ENCODE measurements around the gene TSPAN18.

TSPAN18 gene

DNA sequence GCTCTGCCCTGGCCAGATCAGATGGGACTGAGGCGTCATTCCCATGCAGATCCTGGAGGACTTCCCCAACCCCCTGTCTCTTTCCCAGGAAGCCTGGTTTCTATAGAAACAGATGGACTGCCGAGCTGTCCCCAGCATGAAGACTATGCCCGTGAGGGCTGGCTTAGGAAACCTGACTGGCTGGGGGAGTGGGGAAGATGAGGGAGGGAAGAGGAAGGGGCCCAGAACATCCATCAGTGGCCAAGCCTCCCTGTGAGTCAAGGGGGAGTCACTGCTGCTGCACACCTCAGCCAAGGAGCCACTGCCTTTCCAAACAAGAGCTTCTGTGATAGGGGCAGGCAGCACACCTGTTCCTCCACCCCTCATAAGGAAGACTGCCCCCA is 218.1 kb downstream of the TSPAN18 start:
- TF ChIP-seq POLR2A (IDR thresholded peaks at IDR 0.05; ENCODE audit: low read length) (no peak), GATA1 (IDR thresholded peaks at IDR 0.05; ENCODE audit: low read depth, low read length) (no peak)
- no peak for DNase-seq

DNA sequence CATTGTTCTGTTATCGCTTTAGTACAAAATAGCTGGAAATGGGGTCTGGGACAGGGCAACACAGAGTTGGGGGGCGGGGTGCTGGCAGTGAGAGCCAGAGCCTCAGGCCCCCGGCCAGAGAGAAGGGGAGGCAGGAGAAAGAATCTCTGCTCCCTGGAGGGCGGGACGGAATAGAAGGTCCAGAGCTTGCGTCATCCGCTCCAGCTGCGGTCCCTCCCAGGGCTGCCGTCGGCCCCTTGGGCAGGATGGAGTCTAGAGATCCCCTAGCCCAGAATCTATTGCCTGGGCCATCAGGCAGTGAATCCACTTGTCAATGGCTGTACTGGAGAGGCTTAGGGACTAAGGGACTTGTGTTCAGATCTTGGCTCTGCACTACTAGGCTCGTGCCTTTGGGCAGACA is 218.9 kb downstream of the TSPAN18 start:
- no peak for TF ChIP-seq POLR2A (IDR thresholded peaks at IDR 0.05; ENCODE audit: low read length)
- TF ChIP-seq GATA1 (IDR thresholded peaks at IDR 0.05; ENCODE audit: low read depth, low read length) = no peak
- DNase-seq = no peak

DNA sequence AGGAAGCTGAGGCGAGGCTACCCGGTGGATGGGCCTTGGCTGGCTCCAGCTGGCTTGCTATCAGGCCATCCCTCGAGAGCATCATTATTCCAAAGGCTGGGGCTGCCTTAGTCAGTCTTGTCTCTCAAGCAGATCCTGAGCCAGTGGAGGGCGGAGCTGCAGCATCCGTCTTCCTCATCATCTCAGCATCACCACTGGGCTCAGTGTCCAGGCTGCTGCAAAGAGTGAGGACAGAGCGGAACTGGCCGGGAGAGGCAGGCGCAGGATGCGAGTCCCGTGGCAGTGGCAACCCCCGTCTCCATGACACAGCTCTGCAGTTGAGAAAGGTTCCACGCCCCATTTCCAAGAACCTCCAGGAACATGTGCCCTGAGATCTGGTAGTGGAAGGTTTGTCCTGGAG is 219.5 kb downstream of the TSPAN18 start:
- TF ChIP-seq POLR2A (IDR thresholded peaks at IDR 0.05; ENCODE audit: low read length) = no peak
- TF ChIP-seq GATA1 (IDR thresholded peaks at IDR 0.05; ENCODE audit: low read depth, low read length) = no peak
- no peak for DNase-seq

DNA sequence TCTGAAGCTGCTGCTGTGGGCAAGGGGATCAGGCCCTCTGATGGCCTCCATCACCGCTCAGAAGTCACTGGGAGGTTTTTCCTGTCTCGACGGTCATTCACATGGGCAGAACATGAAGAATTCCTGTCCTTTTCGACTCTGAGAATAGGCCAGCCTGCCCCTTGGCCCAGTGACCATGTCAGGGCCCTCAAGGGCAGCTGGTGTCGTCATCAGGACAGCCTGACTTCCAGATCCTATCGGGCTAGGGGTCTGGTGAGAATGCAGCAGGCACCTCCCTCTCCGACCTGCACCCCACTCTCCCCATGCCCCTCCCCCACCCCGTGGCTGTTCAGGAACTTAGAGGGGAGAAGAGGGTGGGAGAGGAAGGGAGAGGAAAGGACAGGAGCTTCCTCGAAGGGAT is 220.4 kb downstream of the TSPAN18 start:
- no peak for DNase-seq
- TF ChIP-seq GATA1 (IDR thresholded peaks at IDR 0.05; ENCODE audit: low read depth, low read length) (no peak), POLR2A (IDR thresholded peaks at IDR 0.05; ENCODE audit: low read length) (no peak)

DNA sequence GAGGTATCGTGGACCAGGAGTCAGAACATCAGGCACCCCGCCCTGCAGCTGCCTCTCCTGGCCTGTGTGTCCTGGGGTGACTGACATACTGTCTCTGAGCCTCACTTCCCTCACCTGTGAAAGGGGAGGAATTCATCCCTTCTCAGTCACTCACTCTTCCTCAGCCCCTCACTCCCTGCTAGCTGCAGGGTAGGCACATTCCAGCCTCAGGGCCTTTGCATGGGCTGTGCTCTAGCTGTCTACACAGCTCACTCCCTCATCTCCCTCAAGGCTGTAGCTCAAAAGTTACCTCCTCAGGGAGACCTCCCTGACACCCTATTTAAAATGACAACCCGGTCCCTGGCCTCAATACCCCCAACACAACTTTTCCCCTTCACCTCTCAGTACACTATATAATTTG is 221.4 kb downstream of the TSPAN18 start:
- no peak for DNase-seq
- TF ChIP-seq GATA1 (IDR thresholded peaks at IDR 0.05; ENCODE audit: low read depth, low read length) (no peak), POLR2A (IDR thresholded peaks at IDR 0.05; ENCODE audit: low read length) (no peak)

DNA sequence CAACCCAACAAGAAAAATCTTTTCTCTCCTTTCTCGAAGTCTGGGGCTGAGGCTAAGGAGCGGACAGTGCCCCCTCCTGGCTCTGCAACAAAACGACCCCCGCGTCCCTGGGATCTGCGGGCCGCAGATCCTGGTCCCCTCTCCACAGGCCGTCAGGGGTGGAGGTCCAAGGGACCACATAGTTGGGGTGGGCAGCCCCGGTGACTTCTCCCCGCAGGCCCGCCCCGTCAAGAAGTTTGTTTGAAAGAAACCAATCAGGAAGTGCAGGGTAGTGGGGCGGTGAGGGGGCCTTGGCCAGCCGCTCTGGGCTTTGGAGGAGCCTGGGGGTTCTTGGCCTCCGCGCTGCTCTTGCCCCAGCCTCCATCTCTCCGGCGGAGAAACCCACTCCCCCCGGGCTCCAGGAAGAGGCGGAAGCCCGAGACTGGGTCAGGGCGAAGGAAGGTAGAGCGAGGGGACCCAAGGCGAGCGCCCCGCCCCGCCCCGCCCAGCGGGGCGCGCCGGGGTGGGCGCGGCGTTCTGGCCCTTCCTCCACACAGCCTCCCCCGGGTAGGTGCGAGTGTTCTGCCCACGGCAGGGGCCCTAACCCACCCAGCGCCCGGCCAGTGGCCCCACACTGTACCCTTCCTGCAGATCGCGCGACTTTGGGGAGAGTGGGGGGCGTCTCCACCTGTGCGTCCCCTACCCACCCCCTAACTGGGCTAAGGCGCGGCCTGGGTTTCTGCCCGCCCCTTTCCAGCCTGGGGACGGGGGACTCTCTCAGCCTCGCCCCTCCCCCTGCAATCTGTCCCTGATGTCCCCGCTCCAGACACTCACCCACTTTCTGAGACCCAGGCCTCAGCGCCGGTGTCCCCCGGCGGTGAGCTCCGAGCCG is 222.6 kb downstream of the TSPAN18 start:
- no peak for TF ChIP-seq GATA1 (IDR thresholded peaks at IDR 0.05; ENCODE audit: low read depth, low read length)
- no peak for DNase-seq

DNA sequence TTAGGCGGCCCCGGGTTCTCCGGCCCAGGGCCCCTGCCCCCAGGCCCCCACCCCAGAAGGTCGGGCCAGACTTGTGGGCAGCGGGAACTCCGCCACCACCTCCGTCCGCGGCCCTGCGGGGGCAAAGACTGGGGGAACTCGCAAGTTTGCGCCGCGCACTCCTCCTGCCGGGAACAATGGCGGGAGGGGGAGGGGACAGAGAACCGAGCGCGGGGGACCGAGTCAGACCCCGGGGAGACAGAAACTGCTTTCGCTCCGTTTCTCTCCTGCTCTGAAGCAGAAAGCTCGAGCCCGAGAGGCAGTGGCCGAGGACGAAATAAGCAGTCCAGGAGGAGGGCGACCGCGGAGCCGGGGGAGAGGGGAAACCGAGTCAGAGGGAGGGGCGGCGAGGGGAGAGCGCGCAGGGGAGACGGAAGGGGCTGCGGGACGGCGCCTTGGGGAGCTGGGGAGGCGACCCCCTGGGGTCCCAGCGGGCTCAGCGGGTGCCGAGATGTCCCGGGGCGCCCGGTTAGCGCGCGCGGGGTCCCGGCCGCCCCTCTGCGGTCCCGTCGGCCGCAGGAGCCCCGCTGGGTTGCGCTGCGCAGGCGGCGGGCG is 223.4 kb downstream of the TSPAN18 start:
- TF ChIP-seq POLR2A (IDR thresholded peaks at IDR 0.05; ENCODE audit: low read length) (no peak), GATA1 (IDR thresholded peaks at IDR 0.05; ENCODE audit: low read depth, low read length) (no peak)
- no peak for DNase-seq

DNA sequence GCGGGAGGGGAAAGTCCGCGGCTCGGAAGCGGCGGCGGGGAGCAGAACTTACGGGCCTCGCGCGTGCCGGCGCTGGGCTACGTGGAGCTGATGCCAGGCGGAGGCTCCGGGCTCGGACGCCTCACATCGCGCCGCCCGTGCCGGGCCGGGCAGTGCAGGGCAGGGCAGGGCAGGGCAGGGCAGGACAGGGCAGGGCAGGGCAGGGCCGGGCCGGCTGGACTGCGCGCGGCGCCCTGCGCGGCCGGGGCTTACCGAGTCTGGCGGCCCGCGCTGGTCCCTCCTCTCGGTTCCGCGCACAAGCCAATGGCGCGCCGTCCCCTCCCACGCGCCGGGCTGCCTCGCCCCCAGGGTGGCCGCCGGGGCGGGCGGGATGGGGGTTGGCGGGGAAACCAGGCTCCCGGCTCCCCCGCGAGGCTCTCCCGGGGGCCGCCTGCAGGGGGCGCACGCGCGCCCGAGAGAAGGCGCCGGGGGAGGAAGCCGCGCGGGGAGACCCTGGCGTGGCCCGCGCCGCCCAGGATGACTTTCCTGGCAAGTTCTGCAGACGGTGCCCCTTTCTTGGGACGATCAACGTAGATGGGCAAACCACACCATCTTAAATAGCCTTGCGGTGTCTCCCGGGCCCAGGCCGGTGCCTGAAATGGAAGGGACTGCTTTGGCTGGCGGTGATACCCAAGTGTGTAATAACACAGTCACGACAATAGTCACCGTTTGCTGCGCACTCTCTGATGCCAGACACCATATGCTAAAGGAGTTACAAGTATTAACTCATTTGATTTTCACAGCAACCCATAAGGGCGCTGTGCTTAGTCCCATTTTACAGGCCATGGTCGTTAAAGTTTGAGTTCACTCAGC is 224.1 kb downstream of the TSPAN18 start, which contains the start of gene TP53I11:
Gene TP53I11 (minus strand): TSS at position 259 of the 852 bp plus-strand sequence. CDS start 12,548 bp downstream, outside the sequence.
- TF ChIP-seq GATA1 (IDR thresholded peaks at IDR 0.05; ENCODE audit: low read depth, low read length) (no peak), POLR2A (IDR thresholded peaks at IDR 0.05; ENCODE audit: low read length) (no peak)
- peak in 1 of 2 experiments; percentile 24 for DNase-seq

DNA sequence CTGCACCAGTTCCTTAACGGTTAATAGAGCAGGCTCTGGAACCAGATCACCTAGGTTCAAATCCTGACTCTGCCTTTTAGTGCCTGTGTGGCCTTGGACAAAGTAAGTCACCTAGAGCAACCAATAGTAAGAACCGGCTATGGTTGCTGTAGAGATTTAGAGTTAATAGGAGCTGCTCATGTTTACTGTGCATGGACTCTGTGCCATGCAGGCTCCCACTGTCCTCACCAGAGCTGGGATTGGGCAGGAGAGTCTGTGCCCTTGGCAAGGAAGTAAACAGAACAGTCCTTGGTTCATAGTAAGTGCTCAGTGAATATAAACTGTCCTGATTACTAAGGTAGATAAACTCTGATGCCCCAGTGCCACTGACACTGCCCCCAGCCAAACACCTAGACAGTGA is 225.3 kb downstream of the TSPAN18 start:
- TF ChIP-seq POLR2A (IDR thresholded peaks at IDR 0.05; ENCODE audit: low read length) = no peak
- no peak for TF ChIP-seq GATA1 (IDR thresholded peaks at IDR 0.05; ENCODE audit: low read depth, low read length)

DNA sequence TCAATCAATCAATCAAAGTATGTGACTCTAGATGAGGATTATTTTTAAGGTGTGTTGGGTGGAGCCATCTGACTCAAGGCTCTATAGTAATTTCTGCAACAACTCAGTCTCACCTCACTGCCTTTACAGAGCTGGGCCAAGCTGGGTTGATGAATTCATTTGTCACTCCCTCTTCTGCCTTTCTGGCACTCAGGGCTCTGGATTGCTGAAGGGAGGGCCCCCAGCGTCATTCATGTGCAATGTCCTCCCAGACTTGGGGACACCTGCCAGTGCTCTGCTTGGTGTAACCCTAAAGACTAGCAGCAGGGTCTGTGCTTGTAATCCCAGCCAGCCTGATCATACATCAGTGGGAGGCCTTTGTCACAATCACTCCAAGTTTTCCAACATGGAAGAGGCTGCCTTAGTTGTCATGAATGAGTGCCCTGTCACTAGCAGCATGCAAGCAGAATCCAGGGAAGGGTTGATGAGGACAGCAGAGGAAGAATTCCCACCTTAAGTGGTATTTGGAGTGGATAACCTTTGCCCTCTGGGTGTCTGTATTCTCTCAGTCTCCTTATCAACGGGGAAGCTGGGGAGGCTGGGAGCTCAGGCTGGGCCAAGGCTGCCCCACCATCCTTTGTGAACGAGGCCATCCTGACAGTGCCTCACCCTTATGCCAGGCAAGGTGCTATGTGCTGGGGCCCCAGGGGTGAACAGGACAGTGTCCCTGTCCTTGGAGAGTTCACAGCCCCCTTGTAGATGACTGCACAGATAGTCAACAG is 225.9 kb downstream of the TSPAN18 start:
- TF ChIP-seq POLR2A (IDR thresholded peaks at IDR 0.05; ENCODE audit: low read length) = no peak
- no peak for TF ChIP-seq GATA1 (IDR thresholded peaks at IDR 0.05; ENCODE audit: low read depth, low read length)
- no peak for DNase-seq

More for the DNA sequence above, 225.3 kb downstream of the TSPAN18 start:
- DNase-seq = no peak

DNA sequence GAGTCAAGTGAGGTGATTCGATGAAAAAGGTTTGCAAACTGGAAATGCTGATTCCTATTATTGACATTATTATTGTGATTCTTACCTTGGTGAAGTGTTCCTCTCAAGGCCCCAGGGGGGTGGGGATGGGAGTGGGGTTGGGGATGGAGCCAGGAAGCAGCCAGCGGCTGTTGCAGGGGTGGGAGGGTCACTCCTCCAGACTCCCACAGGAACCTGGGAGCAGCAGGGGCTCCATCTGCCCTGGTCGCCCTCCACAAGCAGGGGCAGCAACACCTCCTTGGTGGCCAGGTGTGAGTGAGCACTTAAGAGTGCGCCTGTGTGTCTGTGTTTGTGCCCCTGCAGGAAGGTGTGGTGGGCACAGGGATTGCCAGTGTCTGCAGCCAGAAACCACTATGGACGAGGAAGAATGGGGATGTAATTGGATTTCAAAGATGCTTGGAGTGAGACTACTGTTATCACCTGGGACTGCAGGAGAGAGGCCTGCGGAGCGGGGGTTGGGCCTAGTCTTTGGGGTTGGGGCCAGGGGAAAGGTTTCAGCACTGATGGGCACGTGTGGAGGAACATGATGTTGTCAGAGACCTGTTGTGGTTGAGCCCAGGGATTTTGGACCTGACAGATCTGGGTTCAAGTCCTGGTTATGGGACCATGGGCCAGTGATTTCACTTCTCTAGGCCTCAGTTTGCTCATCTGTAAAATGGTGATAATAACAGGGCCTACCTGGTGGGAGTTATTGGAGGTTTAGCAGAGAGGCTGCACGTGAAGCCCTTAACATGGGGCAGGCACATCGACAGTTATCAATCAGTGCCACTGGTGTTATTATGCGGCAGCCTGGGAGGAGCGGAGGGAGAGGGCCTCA is 227.5 kb downstream of the TSPAN18 start:
- DNase-seq = no peak
- TF ChIP-seq GATA1 (IDR thresholded peaks at IDR 0.05; ENCODE audit: low read depth, low read length) = no peak
- TF ChIP-seq POLR2A (IDR thresholded peaks at IDR 0.05; ENCODE audit: low read length) = no peak

DNA sequence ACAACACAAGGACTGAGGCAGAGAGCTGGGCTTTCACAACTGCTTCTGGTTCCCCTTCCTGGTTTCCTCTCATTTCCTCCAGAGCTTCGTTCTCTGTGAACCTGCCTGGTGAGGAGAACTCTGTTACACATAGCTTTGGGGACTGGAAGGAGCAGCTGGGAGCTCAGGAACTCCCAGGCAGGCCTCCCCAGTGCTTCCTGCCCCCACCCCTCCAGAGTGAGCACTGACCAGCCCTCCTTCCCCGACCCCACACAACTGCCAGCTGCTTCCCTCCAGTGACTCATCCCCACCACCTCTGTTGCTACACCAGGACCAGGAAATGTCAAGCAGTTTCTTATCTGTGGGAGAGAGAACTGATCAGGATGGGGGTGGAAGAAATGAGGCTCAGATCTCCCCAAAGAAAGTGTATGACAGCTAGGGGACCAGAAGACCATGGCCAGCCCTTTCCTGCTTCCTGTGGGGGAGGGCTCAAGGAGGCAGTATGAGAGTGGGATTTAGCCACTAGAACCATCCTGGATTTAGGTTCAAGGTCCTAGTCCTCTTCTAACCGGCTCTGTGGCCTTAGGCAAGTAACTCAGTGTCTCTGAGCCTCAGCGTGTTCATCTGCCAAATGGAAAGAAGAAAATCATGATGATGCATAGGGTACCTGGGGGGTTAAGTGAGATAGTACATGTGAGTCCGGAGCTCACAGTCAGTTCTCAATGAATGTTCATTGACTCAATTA is 228.4 kb downstream of the TSPAN18 start:
- DNase-seq = no peak
- TF ChIP-seq GATA1 (IDR thresholded peaks at IDR 0.05; ENCODE audit: low read depth, low read length) = no peak
- TF ChIP-seq POLR2A (IDR thresholded peaks at IDR 0.05; ENCODE audit: low read length) = no peak

All from erythroblast (primary cell).